GM19099 (cell line): ENCODE measurements around the gene FAM24A.

ENCODE experiments used
- POLR2A ChIP-seq: IDR thresholded peaks from 3 replicates; pipeline ENCODE4 v1.6.1; 2011; ENCODE audit warnings: low read depth; ENCODE audit not compliant: insufficient read length; ENCODE audit errors: extremely low read depth

Gene FAM24A

DNA sequence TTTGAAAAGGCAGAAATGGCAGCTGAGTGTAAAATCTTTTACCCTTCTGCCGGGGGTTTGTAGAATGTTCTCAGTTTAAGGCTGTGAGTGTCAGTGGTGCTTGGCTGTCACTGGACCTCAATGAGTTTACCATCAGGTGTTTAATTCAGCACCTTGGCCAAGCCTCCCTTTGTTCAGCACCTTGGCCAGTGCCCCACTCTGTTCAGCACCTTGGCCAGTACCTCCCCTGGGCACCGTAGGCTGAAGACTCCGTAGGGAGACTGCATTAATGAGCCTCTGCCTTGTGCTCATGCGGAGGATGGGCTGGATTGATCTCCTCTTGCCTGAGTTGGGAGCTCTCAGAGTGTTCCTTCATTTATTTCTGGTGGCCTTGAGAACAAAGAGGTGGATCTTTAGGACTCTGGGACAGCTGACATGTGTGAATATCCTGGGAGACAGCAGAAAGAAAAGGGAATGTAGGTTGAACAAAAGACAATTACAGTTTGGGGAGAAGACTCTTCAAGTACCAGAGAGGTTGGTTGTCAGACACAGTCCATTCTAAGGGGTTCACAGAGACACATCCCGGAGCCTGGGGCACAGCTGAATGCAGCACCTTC is 1.6 kb downstream of the FAM24A start:
- TF ChIP-seq POLR2A = no peak

DNA sequence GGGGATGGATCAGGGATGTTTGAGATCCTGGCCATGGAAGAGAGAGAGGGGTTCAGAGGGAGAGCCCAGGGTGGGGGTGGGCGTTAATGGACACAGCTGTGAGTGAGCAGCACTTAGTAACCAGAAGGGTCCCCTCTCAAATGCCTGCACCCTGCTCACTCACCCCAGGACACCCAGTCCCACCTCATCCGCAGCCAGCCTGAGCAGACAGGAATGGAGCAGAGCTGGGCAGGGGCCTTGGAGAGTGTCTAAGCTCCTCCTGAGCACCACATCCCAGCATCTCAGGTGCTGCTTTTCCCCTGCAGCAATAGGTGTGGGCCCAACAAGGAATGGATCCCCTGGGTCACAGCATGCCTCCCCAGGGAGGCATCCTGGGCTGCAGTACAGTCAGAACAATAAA is 5.3 kb downstream of the FAM24A start:
- TF ChIP-seq POLR2A = no peak

DNA sequence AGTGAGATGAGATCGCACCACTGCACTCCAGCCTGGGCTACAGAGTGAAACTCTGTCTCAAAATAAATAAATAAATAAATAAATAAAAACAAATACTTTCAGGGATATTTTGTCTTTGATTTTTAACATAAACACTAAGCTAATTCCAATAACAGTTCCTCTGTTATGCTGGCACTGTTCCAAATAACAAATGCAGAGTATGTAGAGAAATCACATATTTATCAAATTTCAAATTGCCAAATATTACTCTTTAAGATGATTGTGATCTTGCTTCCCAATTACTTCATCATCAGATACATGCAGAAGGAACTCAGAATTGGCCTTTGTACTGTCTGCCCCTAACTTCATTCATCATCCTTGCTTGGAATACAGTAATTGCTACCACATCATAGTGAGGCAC is 19.7 kb downstream of the FAM24A start:
- no peak for TF ChIP-seq POLR2A

DNA sequence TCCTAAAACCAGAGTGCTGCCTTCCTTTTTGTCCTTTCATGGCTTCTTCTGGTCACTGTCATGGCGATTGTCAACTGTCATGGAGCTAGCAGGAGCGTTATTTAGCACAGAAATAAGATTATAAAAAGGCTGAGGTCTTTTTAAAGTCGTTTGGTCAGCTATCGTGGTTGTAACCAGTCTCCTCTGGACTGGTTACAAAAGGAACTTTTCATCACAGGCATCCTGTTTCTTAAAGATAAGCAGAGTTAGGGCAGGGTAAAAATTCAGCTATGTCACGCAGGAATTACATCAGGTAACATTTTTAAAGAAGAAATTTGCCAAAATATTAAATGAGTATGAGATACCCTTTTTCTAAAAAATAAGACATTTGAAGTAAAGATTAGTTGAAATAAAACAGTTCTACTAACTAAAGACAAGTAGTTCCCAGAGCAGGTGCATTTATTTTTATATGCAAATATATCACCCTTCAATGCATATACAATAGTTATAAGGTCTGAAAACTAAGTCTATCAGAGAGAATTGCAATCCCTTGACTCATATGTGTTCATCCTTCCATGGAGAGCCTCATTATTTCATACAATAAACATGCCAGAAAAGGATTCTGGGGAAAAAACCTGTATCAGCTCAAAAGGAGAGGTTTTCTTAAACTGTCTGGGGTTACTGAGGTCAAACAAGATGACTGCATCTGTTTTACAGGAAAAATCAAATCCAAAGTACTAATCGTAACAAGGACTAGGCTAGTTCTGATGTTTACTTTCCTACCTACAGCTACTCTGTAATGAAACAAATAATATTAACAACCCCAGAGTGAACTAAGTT is 20.9 kb downstream of the FAM24A start:
- TF ChIP-seq POLR2A = no peak

DNA sequence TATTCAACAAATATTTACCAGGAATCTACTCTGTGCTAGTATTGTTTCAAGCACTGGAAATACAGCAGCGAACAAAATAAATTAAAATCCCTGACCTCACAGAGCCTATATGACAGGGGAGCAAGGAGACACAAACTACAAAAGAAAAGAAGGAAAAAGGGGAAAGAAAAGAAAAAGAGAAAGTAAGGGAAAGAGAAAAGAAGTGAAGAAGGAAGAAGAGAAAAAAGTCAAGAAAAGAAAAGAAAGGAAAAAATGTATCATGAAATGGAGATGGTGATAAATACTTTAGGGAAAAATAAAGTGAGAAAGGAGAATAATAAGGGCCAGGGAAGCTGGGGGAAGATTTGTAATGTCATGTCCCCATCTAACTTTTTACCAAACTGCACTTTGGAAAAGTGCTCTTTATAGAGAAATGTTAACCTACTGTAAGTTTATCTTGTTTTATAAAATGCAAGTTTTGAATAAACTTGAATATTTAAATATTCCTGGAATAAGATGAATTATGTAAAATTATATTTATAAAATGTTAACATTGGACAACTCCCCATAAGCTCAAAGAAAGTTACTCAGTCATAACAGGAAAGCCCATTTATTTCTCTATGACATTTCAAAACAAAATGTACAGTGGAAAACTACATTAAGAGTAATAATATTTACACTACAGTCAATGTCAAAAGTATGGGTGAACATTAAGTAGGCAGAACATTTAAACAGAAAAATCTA is 28.9 kb downstream of the FAM24A start:
- no peak for TF ChIP-seq POLR2A

DNA sequence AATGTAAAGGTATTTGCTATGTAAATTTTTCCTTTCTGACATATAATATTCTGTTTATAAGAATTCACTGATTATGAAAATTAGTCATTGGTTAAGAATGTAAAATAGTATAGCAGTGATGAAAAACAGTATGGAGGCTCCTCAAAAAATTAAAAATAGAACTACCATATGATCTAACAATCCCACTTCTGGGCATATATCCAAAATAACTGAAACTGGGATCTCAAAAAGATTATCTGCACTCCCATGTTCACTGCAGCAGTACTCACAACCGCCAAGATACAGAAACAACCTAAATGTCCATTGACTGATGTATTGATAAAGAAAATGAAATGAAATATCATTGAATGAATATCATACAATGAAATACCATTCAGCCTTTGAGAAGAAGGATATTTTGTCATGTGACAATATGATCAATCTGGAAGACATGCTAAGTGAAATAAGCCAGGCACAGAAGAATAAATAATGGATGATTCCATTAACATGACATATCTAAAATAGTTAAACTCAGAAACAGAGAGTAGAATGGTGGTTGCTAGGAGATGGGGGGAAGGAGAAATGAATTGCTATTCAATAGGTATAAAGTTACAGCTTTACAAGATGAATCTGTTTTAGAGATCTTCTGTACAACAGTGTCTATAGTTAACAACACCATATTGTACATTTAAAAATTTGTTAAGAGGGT is 29.6 kb downstream of the FAM24A start:
- TF ChIP-seq POLR2A = no peak

DNA sequence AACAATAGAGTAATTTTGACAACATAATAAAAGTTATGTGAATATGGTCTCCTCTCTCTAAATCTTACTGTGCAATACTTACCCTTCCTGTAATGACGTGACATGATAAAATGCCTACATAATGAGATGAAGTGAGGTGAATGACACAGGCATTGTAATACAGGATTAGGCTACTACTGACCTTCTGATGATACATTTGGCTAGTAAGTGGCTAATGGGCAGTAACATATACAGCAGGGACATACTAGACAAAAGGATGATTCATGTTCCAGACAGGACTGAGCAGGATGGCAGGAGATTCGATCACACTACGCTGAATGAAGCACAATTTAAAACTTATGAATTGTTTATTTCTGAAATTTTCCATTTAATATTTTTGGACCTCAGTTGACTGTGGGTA is 38.9 kb downstream of the FAM24A start:
- TF ChIP-seq POLR2A = no peak

DNA sequence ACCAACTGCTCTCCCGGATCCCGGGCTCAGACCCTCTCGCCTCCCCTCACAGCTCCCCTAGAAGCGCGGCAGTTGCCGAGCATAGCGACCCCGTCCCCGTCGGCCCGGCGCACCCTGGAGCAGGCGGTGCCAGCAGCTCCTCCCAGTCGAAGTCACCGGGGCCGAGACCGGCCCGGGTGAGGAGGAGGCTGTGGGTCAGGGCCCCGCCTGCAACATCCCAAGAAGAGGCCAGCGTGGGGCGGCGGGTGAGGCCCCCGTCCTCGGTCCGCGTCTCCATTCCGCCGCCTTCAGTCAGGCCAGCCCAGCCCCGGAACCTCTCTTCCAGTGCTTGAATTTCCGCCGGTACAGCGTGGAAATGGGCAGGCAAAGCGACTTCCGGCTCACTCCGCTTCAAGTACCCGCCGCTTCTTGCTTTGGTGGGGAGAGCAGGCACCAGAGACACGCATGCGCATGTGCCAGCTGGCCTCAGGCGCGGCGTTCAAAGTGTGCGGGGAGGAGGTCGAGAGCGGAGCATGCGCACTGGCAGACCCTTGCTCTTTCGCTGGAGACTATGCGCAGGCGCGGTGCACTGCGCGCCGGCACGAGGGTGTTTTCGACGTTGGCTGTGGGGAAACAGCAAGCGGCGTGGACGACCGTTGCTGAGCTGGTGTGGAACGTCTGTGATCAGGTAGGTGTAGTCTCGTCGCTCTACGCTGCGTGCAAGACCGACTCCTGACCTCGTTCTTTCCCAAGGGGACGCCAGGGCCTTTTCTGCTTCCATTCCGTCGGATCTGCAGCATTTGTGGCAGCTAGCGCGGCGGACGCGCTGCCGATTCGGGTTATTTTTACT is 43.7 kb downstream of the FAM24A start, which contains the start of gene C10orf88:
C10orf88 (minus strand) TSS at position 326 of the 829 bp plus-strand sequence; CDS start at position 277, 49 bp downstream.
- TF ChIP-seq POLR2A = peak; percentile 79

DNA sequence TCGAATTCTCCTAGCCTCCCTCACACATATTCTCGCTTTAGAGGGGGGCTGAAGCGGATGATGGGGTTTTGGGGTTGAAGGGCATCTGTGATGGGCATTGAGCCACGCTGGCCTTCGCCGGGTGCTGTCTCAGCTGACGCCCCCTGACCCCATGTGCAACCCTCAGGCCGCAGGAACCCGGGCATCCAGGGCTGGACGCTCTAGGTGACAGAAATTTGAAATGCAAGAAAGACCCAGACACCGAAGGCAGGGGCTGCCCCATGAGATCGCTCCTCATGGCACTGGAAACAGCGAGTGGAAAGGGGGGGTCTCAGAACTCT is 44.3 kb downstream of the FAM24A start:
- TF ChIP-seq POLR2A = no peak

DNA sequence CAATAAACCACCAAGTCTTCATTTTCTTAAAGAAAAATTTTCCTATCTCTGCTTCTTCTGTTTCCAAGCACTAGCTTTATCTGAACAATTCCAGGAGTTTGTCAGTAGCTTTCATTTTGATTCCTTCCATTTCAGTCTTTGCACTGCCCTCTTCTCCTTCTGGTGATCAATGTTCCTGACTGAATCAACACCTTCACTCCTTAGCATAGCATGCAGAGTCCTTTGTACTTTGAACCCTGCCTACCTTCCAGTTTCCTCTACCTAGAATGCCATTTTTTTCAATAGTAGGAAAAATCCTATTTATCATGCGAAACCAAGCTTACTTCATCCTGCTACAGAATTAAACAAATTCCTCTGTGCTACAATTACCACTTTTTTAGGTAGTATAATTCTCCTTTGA is 45.5 kb downstream of the FAM24A start:
- no peak for TF ChIP-seq POLR2A

DNA sequence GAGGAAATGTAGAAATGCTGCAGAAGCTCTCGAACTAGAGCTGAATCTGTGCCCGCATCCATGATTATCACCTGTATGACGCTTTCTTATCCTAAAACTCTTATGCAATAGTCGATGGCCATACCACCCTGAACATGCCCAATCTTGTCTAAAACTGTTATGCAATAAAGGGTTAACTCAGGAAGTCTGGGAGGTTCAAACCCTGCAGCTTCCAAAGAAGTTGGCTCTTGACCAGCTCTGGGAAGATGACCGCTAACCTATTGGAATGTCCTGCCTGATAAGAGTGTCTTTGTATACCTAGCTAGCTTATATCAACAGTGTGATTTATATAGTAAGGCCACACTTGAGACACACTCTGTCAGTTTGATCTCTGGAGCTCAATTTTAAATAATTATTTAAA is 47.1 kb downstream of the FAM24A start:
- TF ChIP-seq POLR2A = no peak

DNA sequence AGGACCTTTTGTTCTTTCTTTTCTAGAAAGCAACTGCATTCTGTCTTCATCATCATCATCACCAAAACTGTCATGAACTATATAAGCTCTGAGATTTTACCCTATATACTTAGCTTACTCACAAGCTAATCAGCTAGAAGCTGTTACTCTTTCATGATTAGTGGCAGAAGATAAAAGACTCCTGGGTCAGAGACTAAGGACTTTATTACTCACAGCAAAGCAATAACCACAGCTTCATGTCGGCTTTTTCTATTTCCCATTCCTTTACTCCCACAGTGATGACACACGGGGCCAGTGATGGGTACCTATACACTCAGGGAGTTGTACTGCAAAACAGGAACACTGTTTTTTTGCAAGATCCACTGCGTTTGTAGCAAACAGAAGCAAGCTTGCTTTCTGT is 52.0 kb downstream of the FAM24A start:
- no peak for TF ChIP-seq POLR2A
